Renal cortex interstitium (tissue), 11 donors: Measurements from ENCODE around the gene UBA1. TPM values are rescaled to one million over a fixed set of nuclear protein-coding genes. Genes with fewer than 3 reads are reported as not detected.

Experiments
- DNase-seq, 11 donors: peaks; one replicate each; pipeline ENCODE4 v3.0.0-alpha.2; 2013; ENCODE audit warnings: low read depth in 9 of 11, low spot score in 4 of 11; ENCODE audit errors: extremely low read depth in 1 of 11
- polyA plus RNA-seq, 3 donors: library from polyadenylated mRNA; unstranded; fragments of 120-200 nt; gene quantifications; one replicate each; pipeline ENCODE4 v1.2.1, GENCODE V29; 2013; ENCODE audit not compliant: insufficient read length in 3 of 3

The UBA1 gene
- polyA plus RNA-seq, 3 donors, result 211 to 323 (median 250) TPM

DNA sequence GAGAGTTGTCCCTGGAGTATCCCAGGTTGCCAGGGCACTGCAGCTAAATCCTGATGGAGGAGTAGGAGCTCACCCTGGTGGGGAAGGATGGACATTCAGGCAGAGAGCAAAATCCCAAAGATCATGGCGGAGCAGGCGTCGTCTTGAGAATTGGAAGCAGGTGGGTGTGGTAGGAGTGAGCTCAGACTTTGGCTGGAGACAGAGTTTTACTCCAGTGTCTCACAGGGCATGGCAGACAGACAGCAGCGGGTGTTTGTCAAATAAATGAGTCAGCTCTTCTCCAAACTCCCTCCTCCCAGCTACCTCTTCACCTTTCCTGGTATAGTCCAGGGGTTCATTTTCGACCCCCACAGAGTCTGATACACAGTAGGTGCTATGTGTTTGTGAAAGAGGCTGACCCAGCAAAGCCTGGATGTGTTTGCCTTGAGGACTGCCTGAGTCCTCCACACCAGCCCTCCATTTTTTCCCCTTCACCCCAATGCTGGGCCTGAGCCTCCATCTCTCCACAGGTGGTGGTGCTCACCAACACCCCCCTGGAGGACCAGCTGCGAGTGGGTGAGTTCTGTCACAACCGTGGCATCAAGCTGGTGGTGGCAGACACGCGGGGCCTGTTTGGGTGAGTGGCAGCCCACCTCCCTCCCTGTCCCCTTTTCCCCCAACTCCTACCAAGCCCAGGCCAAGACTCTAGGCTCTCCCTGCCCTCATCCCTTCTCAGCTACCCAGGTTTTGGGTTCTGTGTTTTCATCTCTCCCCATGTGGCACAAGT, 6.9 kb downstream of the UBA1 start:
- DNase-seq, result no peak

DNA sequence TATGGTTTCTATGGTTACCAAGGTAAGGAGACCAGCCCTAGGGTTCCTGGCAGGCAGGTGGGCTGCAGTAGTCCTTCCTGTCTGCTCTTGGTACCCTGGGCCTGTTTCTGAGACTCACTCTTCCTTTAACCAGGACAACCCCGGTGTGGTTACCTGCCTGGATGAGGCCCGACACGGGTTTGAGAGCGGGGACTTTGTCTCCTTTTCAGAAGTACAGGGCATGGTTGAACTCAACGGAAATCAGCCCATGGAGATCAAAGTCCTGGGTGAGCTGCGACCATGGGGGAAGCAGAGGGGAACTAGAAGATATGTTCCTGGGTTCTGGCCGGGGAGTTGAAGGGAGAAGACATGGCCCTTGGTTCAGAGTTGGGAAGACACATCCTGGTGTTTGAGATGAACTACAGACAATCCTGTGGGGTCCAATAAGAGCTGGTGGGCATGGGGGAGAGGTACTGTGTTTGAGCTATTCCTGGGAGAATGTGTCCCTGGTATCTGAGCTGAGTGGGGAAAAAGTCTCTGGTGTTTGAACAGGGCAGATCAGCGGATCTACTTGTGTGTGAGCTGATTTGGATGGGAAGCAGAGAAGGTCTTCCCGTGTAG, 7.8 kb downstream of the UBA1 start:
- no peak for DNase-seq

DNA sequence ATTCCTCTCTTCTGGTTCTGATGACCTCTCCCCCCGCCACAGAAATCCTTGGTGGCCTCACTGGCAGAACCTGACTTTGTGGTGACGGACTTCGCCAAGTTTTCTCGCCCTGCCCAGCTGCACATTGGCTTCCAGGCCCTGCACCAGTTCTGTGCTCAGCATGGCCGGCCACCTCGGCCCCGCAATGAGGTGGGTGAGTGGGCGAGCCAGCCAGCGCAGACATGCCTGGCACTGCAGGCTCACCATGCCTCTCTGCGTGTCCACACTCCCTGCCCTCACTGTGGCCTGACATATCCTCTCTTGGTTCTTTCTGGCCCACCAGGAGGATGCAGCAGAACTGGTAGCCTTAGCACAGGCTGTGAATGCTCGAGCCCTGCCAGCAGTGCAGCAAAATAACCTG, 8.7 kb downstream of the UBA1 start:
- no peak for DNase-seq

GRCh38 chrX:47202877-47203276, 9.2 kb downstream of the UBA1 start:
- no peak for DNase-seq

- DNase-seq, result no peak
Observed at GRCh38 chrX:47204970-47205369, 11.3 kb downstream of the UBA1 start.

DNA sequence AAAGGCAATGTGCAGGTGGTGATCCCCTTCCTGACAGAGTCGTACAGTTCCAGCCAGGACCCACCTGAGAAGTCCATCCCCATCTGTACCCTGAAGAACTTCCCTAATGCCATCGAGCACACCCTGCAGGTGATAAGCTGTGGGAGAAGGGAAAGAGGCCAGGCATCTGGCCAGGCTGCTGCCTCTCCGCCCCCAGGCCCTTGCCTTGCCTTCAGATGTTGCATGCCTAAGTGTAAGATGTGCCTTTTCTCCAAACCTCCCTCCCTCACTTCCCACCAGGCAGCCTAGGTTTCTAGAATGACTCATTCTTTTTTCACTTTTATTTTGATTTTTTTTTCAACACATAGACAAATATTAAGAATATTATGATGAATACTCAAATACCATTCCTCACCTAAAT, 12.7 kb downstream of the UBA1 start:
- no peak for DNase-seq

DNA sequence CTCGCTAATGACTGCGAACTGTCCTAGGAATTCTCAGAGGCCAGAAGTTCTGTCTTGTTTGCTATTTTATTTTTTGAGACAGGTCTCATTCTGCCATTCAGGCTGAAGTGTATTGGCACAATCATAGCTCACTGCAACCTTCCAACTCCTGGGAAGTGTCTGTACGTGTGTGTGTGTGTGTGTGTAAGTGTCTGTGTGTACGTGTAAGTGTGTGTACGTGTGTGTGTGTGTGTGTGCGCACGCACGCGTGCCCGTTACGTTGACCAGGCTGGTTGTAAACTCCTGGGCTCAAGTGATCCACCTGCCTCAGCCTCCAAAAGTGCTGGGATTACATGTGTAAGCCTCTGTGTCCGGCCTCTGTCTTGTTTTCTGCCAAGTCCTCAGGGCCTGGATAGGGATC, 14.5 kb downstream of the UBA1 start:
- DNase-seq, result no peak

DNA sequence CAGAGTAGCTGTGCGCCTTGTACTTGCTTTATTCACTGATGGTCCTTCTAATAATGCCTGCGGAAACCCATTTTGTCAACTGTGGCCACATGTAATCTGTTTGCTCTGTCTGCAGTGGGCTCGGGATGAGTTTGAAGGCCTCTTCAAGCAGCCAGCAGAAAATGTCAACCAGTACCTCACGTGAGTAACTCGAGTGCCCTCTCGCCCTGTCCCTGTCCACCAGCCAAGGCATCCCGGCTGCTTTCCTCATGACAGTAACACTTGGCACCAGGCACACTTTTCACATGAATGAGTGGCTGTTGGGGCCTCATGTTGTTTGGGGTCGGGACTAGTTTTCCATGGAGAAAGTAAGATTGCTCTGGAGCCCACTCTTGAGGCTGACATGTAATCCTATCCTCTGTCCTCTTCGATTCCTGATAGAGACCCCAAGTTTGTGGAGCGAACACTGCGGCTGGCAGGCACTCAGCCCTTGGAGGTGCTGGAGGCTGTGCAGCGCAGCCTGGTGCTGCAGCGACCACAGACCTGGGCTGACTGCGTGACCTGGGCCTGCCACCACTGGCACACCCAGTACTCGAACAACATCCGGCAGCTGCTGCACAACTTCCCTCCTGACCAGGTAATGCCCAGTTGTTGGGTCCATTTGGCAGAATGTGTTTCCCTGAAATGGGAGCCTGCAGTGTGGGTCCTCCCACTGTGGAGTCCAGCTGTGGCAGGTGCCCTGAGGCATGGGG, 16.0 kb downstream of the UBA1 start:
- DNase-seq, result no peak

DNA sequence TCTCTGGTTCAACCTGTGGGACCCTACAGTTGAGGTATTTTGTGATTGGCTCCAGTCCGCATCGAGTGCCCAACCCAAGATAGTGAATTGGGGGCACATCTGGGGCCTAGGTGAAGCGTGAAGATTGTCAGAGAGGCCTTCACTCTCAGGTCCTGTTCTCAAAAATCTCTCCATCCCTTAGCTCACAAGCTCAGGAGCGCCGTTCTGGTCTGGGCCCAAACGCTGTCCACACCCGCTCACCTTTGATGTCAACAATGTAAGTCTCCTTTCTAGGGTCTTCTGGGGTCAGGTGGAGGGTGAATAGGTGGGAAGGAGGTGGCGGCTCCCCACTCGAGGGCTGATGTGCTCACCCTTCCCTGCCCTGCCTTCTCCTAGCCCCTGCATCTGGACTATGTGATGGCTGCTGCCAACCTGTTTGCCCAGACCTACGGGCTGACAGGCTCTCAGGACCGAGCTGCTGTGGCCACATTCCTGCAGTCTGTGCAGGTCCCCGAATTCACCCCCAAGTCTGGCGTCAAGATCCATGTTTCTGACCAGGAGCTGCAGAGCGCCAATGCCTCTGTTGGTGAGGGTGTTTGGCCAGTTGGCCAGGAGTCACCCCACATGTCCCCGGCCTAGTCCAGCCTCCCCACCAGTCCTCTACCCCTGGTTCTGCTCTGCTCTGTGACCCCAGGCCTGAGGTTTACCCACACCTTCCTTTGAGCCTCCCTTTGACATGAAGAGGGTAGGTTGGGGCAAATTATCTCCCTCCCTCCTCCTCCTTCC, 17.2 kb downstream of the UBA1 start:
- DNase-seq, result no peak

DNA sequence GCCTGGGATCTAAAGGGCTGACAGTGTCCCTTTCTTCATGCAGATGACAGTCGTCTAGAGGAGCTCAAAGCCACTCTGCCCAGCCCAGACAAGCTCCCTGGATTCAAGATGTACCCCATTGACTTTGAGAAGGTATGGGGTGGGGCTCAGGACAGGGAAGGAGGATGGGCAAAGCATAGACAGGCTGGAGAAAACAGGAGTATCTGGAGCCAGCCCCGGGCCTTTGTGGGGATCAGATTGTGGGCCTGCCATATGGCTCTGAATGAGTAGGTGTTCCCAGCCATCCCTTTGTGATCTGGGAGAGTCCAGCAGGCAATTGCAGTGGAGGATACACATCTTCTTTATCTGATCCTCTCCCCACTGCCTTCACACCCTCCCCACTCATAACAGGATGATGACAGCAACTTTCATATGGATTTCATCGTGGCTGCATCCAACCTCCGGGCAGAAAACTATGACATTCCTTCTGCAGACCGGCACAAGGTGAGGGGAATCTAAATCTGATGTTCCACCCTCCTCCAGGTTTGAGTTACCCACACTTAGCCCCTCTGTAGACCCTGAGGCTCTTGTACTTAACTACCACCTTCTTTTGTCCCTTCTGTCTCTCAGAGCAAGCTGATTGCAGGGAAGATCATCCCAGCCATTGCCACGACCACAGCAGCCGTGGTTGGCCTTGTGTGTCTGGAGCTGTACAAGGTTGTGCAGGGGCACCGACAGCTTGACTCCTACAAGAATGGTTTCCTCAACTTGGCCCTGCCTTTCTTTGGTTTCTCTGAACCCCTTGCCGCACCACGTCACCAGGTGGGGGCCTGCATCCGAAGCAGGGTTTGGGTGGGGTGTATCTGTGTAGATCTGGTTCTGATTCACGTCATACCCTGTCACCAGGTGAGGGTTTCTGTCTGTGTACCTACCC, 19.0 kb downstream of the UBA1 start:
- no peak for DNase-seq

- DNase-seq, result no peak
Observed at GRCh38 chrX:47214435-47215077, 20.9 kb downstream of the UBA1 start.

- DNase-seq, result no peak
Observed at GRCh38 chrX:47215291-47215900, 21.8 kb downstream of the UBA1 start.

DNA sequence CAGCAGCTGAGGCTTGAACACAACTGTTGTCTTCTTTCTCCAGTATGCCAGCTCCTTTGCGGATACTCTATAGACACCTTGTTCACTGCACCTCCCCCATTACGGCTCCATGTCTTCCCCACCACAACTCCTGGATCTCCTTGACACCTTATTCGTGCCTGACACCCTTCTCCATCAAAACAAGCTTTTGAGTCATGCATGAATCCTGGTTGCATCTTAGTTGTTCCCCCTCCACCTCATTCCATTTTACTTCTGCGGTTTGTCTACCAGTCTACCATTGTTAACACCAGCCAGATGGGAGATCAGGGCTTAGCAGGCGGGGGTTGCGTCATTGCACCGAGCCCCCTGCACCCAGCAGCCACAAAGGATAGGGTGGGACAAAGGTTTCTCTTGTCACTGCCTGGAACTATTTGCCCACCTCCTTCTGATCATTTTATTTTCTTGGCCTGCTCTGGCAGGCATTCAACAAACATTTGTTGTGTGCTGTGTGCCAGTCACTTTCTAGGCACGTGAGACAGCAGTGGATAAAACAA, 22.8 kb downstream of the UBA1 start:
- no peak for DNase-seq

DNA sequence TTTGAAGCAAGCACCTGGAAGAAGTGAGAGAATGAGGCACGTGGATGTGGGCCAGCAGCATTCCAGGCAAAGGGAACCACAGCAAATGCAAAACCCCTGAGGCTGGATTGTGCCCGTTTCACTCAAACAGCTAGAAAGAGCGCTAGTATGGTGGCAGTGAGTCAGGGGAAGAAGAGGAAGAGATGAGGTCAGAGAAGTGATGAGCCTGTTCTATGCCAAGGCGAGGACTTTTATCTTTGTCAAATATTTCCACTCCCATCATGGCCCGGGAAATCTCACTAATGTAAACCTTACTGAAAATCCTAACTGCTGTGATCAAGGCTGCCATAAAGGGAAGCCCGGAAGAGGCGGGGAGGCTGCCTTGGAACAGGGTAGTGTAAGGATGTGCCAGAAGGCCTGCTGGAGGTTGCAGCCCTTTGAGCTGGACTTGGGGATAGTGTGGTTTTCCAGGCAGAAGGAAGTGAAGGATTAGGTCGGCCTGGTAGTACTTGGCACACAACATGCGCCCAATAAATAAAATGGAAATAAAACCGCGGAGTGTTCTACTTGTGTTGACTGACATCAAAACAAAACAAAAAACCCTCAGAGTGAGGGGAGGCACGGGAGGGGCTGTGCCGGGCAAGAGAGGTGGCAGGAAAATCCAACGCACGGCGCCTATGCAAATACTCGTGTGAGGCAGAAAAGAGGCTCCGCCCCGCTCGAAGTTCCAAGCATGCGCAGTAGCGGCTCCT, 23.7 kb downstream of the UBA1 start:
- DNase-seq, result peak in 1 of 11 donors; percentile 17

DNA sequence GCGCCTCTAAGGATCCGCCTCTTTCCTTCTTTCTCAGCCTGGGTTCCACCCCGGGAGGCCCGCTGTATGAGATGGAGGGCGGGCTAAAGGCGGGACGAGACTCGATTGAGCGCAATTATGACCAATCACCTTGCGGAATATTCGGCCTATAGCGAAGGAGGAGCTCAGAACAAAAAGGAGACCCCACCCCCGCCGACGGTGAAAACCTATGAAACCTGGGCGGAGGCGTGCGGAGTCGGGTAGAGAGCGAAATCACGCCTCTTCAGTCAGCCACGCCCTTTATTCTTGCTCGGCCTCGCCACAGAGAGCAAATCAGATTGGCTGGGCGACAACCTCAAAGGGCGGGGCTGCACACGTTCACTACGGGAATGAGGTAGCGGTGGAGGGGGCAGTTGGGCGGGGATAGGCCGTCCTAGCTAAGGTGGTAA, 24.2 kb downstream of the UBA1 start:
- DNase-seq, result peak; percentile 89 to 99 (median 96)

GRCh38 chrX:47218280-47218919, 24.8 kb downstream of the UBA1 start, which contains the start of gene CDK16:
Gene CDK16, plus strand, starts transcription at chrX:47218681. Its CDS starts 4,877 bp downstream, at chrX:47223558.
- peak in 8 of 11 donors; percentile 72 to 91 (median 79) for DNase-seq
